WTC11 (cell line): ENCODE measurements around the gene CCDC12. TPM values are rescaled to one million over a fixed set of nuclear protein-coding genes. Genes with fewer than 3 reads are reported as not detected.

Source experiments
- ATAC-seq: fragments of 200-7000 bp; cut with Tn5 transposase; 2 replicates; pipeline ENCODE4 v1.10.0; 2021; ENCODE audit warnings: mild to moderate bottlenecking, moderate library complexity
- CTCF ChIA-PET: fragments of 300-600 bp; sonication (Branson Sonifier 250); formaldehyde crosslinking; loops from one replicate; lab custom pipeline; 2021; ENCODE audit warnings: antibody characterized with exemption; lab: Charles Lee
- POLR2A ChIA-PET: fragments of 350-600 bp; sonication (Branson Sonifier 250); formaldehyde crosslinking; loops from one replicate; lab custom pipeline; 2021; ENCODE audit warnings: antibody characterized with exemption; lab: Charles Lee
- DNase-seq: peaks from one replicate; pipeline ENCODE4 v3.0.0; 2021; ENCODE audit warnings: low spot score
- H3K27ac Mint-ChIP-seq: 2 replicates; pipeline ENCODE4 v1.8.0; 2021; ENCODE audit warnings: mixed read lengths
- H3K27me3 Mint-ChIP-seq: 2 replicates; pipeline ENCODE4 v1.8.0; 2021; ENCODE audit warnings: low read depth, mild to moderate bottlenecking, moderate library complexity, mixed read lengths
- H3K36me3 Mint-ChIP-seq: 2 replicates; pipeline ENCODE4 v1.8.0; 2021; ENCODE audit warnings: mixed read lengths
- H3K4me1 Mint-ChIP-seq: 2 replicates; pipeline ENCODE4 v1.8.0; 2022; ENCODE audit warnings: mixed read lengths
- H3K4me3 Mint-ChIP-seq: 2 replicates; pipeline ENCODE4 v1.8.0; 2021; ENCODE audit warnings: mild to moderate bottlenecking, moderate library complexity, mixed read lengths
- H3K9me3 Mint-ChIP-seq: 2 replicates; pipeline ENCODE4 v1.8.0; 2021; ENCODE audit warnings: mixed read lengths
- CTCF ChIP-seq: fragments of 200-600 bp; IDR thresholded peaks from 2 replicates; pipeline ENCODE4 v1.8.0; 2022; ENCODE audit warnings: antibody characterized with exemption
- FOXP4 ChIP-seq: sonication (generic); formaldehyde crosslinking; IDR thresholded peaks from 2 replicates; pipeline ENCODE4 v1.8.0; 2022; ENCODE audit warnings: mild to moderate bottlenecking, missing genetic modification reagents
- HMGA2 ChIP-seq: fragments of 250-450 bp; sonication (Bioruptor Pico); IDR thresholded peaks from 2 replicates; pipeline ENCODE4 v1.4.0; 2021; ENCODE audit warnings: mild to moderate bottlenecking, moderate library complexity
- HMGXB4 ChIP-seq: sonication (generic); formaldehyde crosslinking; IDR thresholded peaks from 2 replicates; pipeline ENCODE4 v1.8.1; 2023; ENCODE audit warnings: mild to moderate bottlenecking, moderate library complexity, missing genetic modification reagents
- MAX ChIP-seq: sonication (generic); formaldehyde crosslinking; IDR thresholded peaks from 2 replicates; pipeline ENCODE4 v1.8.0; 2022; ENCODE audit warnings: mild to moderate bottlenecking, missing genetic modification reagents
- NR1H2 ChIP-seq: sonication (generic); formaldehyde crosslinking; IDR thresholded peaks from 2 replicates; pipeline ENCODE4 v1.9.0; 2021; ENCODE audit warnings: mild to moderate bottlenecking, moderate library complexity, missing genetic modification reagents
- NR3C1 ChIP-seq: sonication (generic); formaldehyde crosslinking; conservative IDR thresholded peaks from 2 replicates; pipeline ENCODE4 v1.8.1; 2023; ENCODE audit warnings: low read depth, mild to moderate bottlenecking, missing genetic modification reagents
- PREB ChIP-seq: sonication (generic); formaldehyde crosslinking; IDR thresholded peaks from 2 replicates; pipeline ENCODE4 v1.8.1; 2022; ENCODE audit warnings: mild to moderate bottlenecking, missing genetic modification reagents, moderate library complexity, borderline replicate concordance
- SP1 ChIP-seq: sonication (generic); formaldehyde crosslinking; conservative IDR thresholded peaks from 2 replicates; pipeline ENCODE4 v1.8.1; 2022; ENCODE audit warnings: missing genetic modification reagents
- TP53 ChIP-seq: sonication (generic); formaldehyde crosslinking; IDR thresholded peaks from 2 replicates; pipeline ENCODE4 v1.8.1; 2023; ENCODE audit warnings: mild to moderate bottlenecking, missing genetic modification reagents
- ZNF263 ChIP-seq: sonication (generic); formaldehyde crosslinking; IDR thresholded peaks from 2 replicates; pipeline ENCODE4 v1.8.1; 2022; ENCODE audit warnings: low read depth, mild to moderate bottlenecking, moderate library complexity, missing genetic modification reagents
- ZNF281 ChIP-seq: sonication (generic); formaldehyde crosslinking; IDR thresholded peaks from 2 replicates; pipeline ENCODE4 v1.8.0; 2023; ENCODE audit warnings: mild to moderate bottlenecking, missing genetic modification reagents
- ZNF532 ChIP-seq: fragments of 250-450 bp; sonication (Bioruptor Pico); IDR thresholded peaks from 2 replicates; pipeline ENCODE4 v1.9.0; 2021; ENCODE audit warnings: mild to moderate bottlenecking, borderline replicate concordance
- ZSCAN18 ChIP-seq: fragments of 250-450 bp; sonication (Bioruptor Pico); IDR thresholded peaks from 2 replicates; pipeline ENCODE4 v2.1.2; 2022; ENCODE audit warnings: mild to moderate bottlenecking, moderate library complexity
- total RNA-seq: library from RNA; stranded (reverse); gene quantifications from 3 replicates; pipeline ENCODE4 v1.2.3, GENCODE V29; 2021

Gene CCDC12
- total RNA-seq, 1 experiment from 2014 or later: 59.1 TPM

GRCh38 chr3:46927718-46928073 is 48.8 kb downstream of the CCDC12 start (continued):
- no peak for TF ChIP-seq ZNF532
- TF ChIP-seq ZSCAN18 (CRISPR knock-in tag): no peak
- no peak for TF ChIP-seq TP53
- no peak for TF ChIP-seq ZNF263

- POLR2A ChIA-PET: no interaction called here
- TF ChIP-seq SP1 (CRISPR knock-in tag) (no peak), CTCF (no peak), FOXP4 (CRISPR knock-in tag) (no peak), PREB (CRISPR knock-in tag) (no peak), NR3C1 (no peak)
- no peaks in the 10 kb centered on the region for H3K27me3 Mint-ChIP-seq
- H3K4me1 Mint-ChIP-seq: peaks cover 12% of the 10 kb centered on the region
- peaks cover 26% of the 10 kb centered on the region for H3K36me3 Mint-ChIP-seq
- DNase-seq (no peak), ATAC-seq (no peak)
- CTCF ChIA-PET: interaction anchor here (1.1 kb wide), 1 partner anchor 9 kb away, joined by 3 read pairs; no protein-coding TSS in a partner anchor
- no peaks in the 10 kb centered on the region for H3K9me3 Mint-ChIP-seq
- no peak overlapping the region for H3K4me3 Mint-ChIP-seq
- no peak overlapping the region for H3K27ac Mint-ChIP-seq
These were observed 49.5 kb downstream of the CCDC12 start for GRCh38 chr3:46926871-46927717.

- no peak for ATAC-seq
- Mint-ChIP-seq H3K9me3 (no peaks in the 10 kb centered on the region), H3K27ac (no peak overlapping the region), H3K36me3 (peaks cover 31% of the 10 kb centered on the region), H3K4me1 (peaks cover 5% of the 10 kb centered on the region), H3K4me3 (no peak overlapping the region), H3K27me3 (no peaks in the 10 kb centered on the region)
- ChIA-PET CTCF (interaction anchor here (1.1 kb wide), 1 partner anchor 9 kb away, joined by 3 read pairs; no protein-coding TSS in a partner anchor), POLR2A (no interaction called here)
- no peak for DNase-seq
- TF ChIP-seq NR1H2 (no peak), HMGA2 (CRISPR knock-in tag) (no peak), ZNF281 (no peak), MAX (CRISPR knock-in tag) (no peak), SP1 (CRISPR knock-in tag) (no peak), HMGXB4 (CRISPR knock-in tag) (no peak), ZNF263 (no peak)
These were observed 50.1 kb downstream of the CCDC12 start for GRCh38 chr3:46926447-46926846.
